ENCODE data around the gene LRRC18. TPM values are rescaled to one million over a fixed set of nuclear protein-coding genes. Genes with fewer than 3 reads are reported as not detected.

LRRC18 gene
- total RNA-seq, result not detected in 2 replicates

- intact Hi-C loops (cut with micrococcal nuclease), result no loop called here
- Mint-ChIP-seq H3K4me3 (no peak within 1 kb of the TSS), H3K27me3 (no peaks in the 10 kb centered on the region), H3K9me3 (no peaks in the 10 kb centered on the region), H3K27ac (no peak within 1 kb of the TSS), H3K36me3 (ENCODE audit: low read depth) (no peaks in the 10 kb centered on the region), H3K4me1 (no peaks in the 10 kb centered on the region)
- no peak for DNase-seq
These were observed at the start of gene LRRC18 for GRCh38 chr10:48939790-48940325. LRRC18 (minus strand) TSS chr10:48939840; CDS start chr10:48914155, 25,685 bp downstream.

GRCh38 chr10:48985621-48986158 is 46.0 kb upstream of the LRRC18 start:
- H3K36me3 Mint-ChIP-seq (ENCODE audit: low read depth), result no peaks in the 10 kb centered on the region
- no peaks in the 10 kb centered on the region for H3K4me1 Mint-ChIP-seq

GRCh38 chr10:48983648-48984351 is 44.2 kb upstream of the LRRC18 start:
- H3K4me3 Mint-ChIP-seq, result no peak overlapping the region
- DNase-seq, result no peak
- H3K27me3 Mint-ChIP-seq, result no peaks in the 10 kb centered on the region
- H3K27ac Mint-ChIP-seq, result no peak overlapping the region
- H3K4me1 Mint-ChIP-seq, result no peaks in the 10 kb centered on the region
- intact Hi-C loops (cut with micrococcal nuclease), result loop anchor here (10.0 kb wide), 1 partner anchor 401 kb away; no protein-coding TSS in a partner anchor
- H3K36me3 Mint-ChIP-seq (ENCODE audit: low read depth), result no peaks in the 10 kb centered on the region
- H3K9me3 Mint-ChIP-seq, result no peaks in the 10 kb centered on the region

More at GRCh38 chr10:48985621-48986158, 46.0 kb upstream of the LRRC18 start:
- Mint-ChIP-seq H3K27me3 (no peaks in the 10 kb centered on the region), H3K4me3 (no peak overlapping the region), H3K9me3 (no peaks in the 10 kb centered on the region), H3K27ac (no peak overlapping the region)
- DNase-seq, result no peak
- intact Hi-C loops (cut with micrococcal nuclease), result loop anchor here (10.0 kb wide), 1 partner anchor 399 kb away; no protein-coding TSS in a partner anchor

GRCh38 chr10:48982584-48982983 is 42.9 kb upstream of the LRRC18 start:
- Mint-ChIP-seq H3K27ac (no peak overlapping the region), H3K4me3 (no peak overlapping the region), H3K9me3 (no peaks in the 10 kb centered on the region), H3K36me3 (ENCODE audit: low read depth) (no peaks in the 10 kb centered on the region), H3K4me1 (no peaks in the 10 kb centered on the region), H3K27me3 (no peaks in the 10 kb centered on the region)
- intact Hi-C loops (cut with micrococcal nuclease), result loop anchor here (10.0 kb wide), 1 partner anchor 402 kb away; no protein-coding TSS in a partner anchor
- no peak for DNase-seq

GRCh38 chr10:48981310-48981907 is 41.8 kb upstream of the LRRC18 start:
- intact Hi-C loops (cut with micrococcal nuclease), result loop anchor here (1.0 to 10.0 kb wide), 4 partner anchors 183 to 531 kb away; no protein-coding TSS in a partner anchor
- Mint-ChIP-seq H3K27ac (no peak overlapping the region), H3K36me3 (ENCODE audit: low read depth) (no peaks in the 10 kb centered on the region), H3K4me3 (no peak overlapping the region), H3K9me3 (no peaks in the 10 kb centered on the region), H3K27me3 (no peaks in the 10 kb centered on the region), H3K4me1 (no peaks in the 10 kb centered on the region)
- DNase-seq, result peak; percentile 80

GRCh38 chr10:48978318-48978717 is 38.7 kb upstream of the LRRC18 start:
- no peaks in the 10 kb centered on the region for H3K36me3 Mint-ChIP-seq (ENCODE audit: low read depth)
- no peak overlapping the region for H3K27ac Mint-ChIP-seq
- intact Hi-C loops (cut with micrococcal nuclease), result no loop called here

GRCh38 chr10:48976196-48976595 is 36.6 kb upstream of the LRRC18 start:
- Mint-ChIP-seq H3K4me3 (no peak overlapping the region), H3K9me3 (no peaks in the 10 kb centered on the region), H3K27me3 (no peaks in the 10 kb centered on the region), H3K27ac (no peak overlapping the region), H3K4me1 (no peaks in the 10 kb centered on the region), H3K36me3 (ENCODE audit: low read depth) (no peaks in the 10 kb centered on the region)
- intact Hi-C loops (cut with micrococcal nuclease), result no loop called here
- no peak for DNase-seq

More at GRCh38 chr10:48978318-48978717, 38.7 kb upstream of the LRRC18 start:
- H3K27me3 Mint-ChIP-seq, result no peaks in the 10 kb centered on the region
- no peak overlapping the region for H3K4me3 Mint-ChIP-seq
- no peaks in the 10 kb centered on the region for H3K4me1 Mint-ChIP-seq
- no peaks in the 10 kb centered on the region for H3K9me3 Mint-ChIP-seq
- DNase-seq, result no peak

GRCh38 chr10:48974510-48975156 is 35.0 kb upstream of the LRRC18 start:
- intact Hi-C loops (cut with micrococcal nuclease), result no loop called here
- no peak for DNase-seq
- no peak overlapping the region for H3K4me3 Mint-ChIP-seq
- no peaks in the 10 kb centered on the region for H3K9me3 Mint-ChIP-seq
- no peaks in the 10 kb centered on the region for H3K27me3 Mint-ChIP-seq
- no peak overlapping the region for H3K27ac Mint-ChIP-seq
- no peaks in the 10 kb centered on the region for H3K4me1 Mint-ChIP-seq
- no peaks in the 10 kb centered on the region for H3K36me3 Mint-ChIP-seq (ENCODE audit: low read depth)

- intact Hi-C loops (cut with micrococcal nuclease), result no loop called here
- H3K4me1 Mint-ChIP-seq, result no peaks in the 10 kb centered on the region
- H3K27ac Mint-ChIP-seq, result no peak overlapping the region
- no peak overlapping the region for H3K4me3 Mint-ChIP-seq
- DNase-seq, result no peak
- no peaks in the 10 kb centered on the region for H3K27me3 Mint-ChIP-seq
- H3K36me3 Mint-ChIP-seq (ENCODE audit: low read depth), result no peaks in the 10 kb centered on the region
- H3K9me3 Mint-ChIP-seq, result no peaks in the 10 kb centered on the region
These were observed 33.4 kb upstream of the LRRC18 start for GRCh38 chr10:48973065-48973464.

GRCh38 chr10:48970654-48971053 is 31.0 kb upstream of the LRRC18 start:
- no peak overlapping the region for H3K27ac Mint-ChIP-seq
- no peaks in the 10 kb centered on the region for H3K9me3 Mint-ChIP-seq
- no peak overlapping the region for H3K4me3 Mint-ChIP-seq
- intact Hi-C loops (cut with micrococcal nuclease), result no loop called here
- H3K36me3 Mint-ChIP-seq (ENCODE audit: low read depth), result no peaks in the 10 kb centered on the region
- no peaks in the 10 kb centered on the region for H3K4me1 Mint-ChIP-seq
- no peak for DNase-seq
- H3K27me3 Mint-ChIP-seq, result no peaks in the 10 kb centered on the region

- Mint-ChIP-seq H3K4me3 (no peak overlapping the region), H3K9me3 (no peaks in the 10 kb centered on the region), H3K27me3 (no peaks in the 10 kb centered on the region), H3K4me1 (no peaks in the 10 kb centered on the region), H3K27ac (no peak overlapping the region), H3K36me3 (ENCODE audit: low read depth) (no peaks in the 10 kb centered on the region)
- intact Hi-C loops (cut with micrococcal nuclease), result no loop called here
- no peak for DNase-seq
These were observed 30.4 kb upstream of the LRRC18 start for GRCh38 chr10:48970046-48970445.

GRCh38 chr10:48968036-48968435 is 28.4 kb upstream of the LRRC18 start:
- H3K27me3 Mint-ChIP-seq, result no peaks in the 10 kb centered on the region
- H3K4me3 Mint-ChIP-seq, result no peak overlapping the region
- H3K9me3 Mint-ChIP-seq, result no peaks in the 10 kb centered on the region
- no peak for DNase-seq
- H3K4me1 Mint-ChIP-seq, result no peaks in the 10 kb centered on the region
- H3K27ac Mint-ChIP-seq, result no peak overlapping the region
- intact Hi-C loops (cut with micrococcal nuclease), result no loop called here
- H3K36me3 Mint-ChIP-seq (ENCODE audit: low read depth), result no peaks in the 10 kb centered on the region

GRCh38 chr10:48965460-48965859 is 25.8 kb upstream of the LRRC18 start:
- no peaks in the 10 kb centered on the region for H3K9me3 Mint-ChIP-seq
- no peak overlapping the region for H3K27ac Mint-ChIP-seq
- no peak for DNase-seq
- peaks cover 5% of the 10 kb centered on the region for H3K27me3 Mint-ChIP-seq
- H3K36me3 Mint-ChIP-seq (ENCODE audit: low read depth), result no peaks in the 10 kb centered on the region
- no peaks in the 10 kb centered on the region for H3K4me1 Mint-ChIP-seq
- intact Hi-C loops (cut with micrococcal nuclease), result no loop called here
- no peak overlapping the region for H3K4me3 Mint-ChIP-seq

GRCh38 chr10:48964038-48964437 is 24.4 kb upstream of the LRRC18 start:
- Mint-ChIP-seq H3K4me1 (no peaks in the 10 kb centered on the region), H3K36me3 (ENCODE audit: low read depth) (no peaks in the 10 kb centered on the region), H3K27ac (no peak overlapping the region), H3K9me3 (no peaks in the 10 kb centered on the region), H3K27me3 (peaks cover 5% of the 10 kb centered on the region), H3K4me3 (no peak overlapping the region)
- intact Hi-C loops (cut with micrococcal nuclease), result no loop called here
- no peak for DNase-seq

All from activated CD4-positive, alpha-beta T cell treated with anti-CD3 and anti-CD28 coated beads, Interleukin-2, amount 10 ng/mL, durations not matched to agents 24 days and 14 days (primary cell).